A673 (cell line): ENCODE data around the gene UBL5. TPM values are rescaled to one million over a fixed set of nuclear protein-coding genes. Genes with fewer than 3 reads are reported as not detected.

Source experiments
- BruUV-seq: library from RNA; stranded (reverse); fragments of 400-500 nt; replicated peaks from 2 replicates; lab custom pipeline; 2021; lab: Mats Ljungman, UMichigan
- CTCF ChIA-PET: fragments of 300-600 bp; sonication (Branson Sonifier 250); formaldehyde crosslinking; loops from one replicate; lab custom pipeline; 2022; ENCODE audit warnings: antibody characterized with exemption; lab: Charles Lee
- POLR2A ChIA-PET: fragments of 300-600 bp; sonication (Branson Sonifier 250); formaldehyde crosslinking; loops from one replicate; lab custom pipeline; 2022; ENCODE audit warnings: antibody characterized with exemption; ENCODE audit not compliant: low non-redundant PET; lab: Charles Lee
- DNase-seq: peaks from one replicate; pipeline ENCODE4 v3.0.0-alpha.2; 2015; ENCODE audit warnings: low spot score
- H3K27ac ChIP-seq: fragments of 200-600 bp; sonication (generic); 2 replicates; pipeline ENCODE4 v1.5.1; 2016; ENCODE audit warnings: mixed run types, low read depth, mild to moderate bottlenecking, mixed read lengths, antibody characterized with exemption, low read length; ENCODE audit not compliant: poor library complexity, severe bottlenecking
- H3K27me3 ChIP-seq: fragments of 200-600 bp; sonication (generic); replicated peaks from 2 replicates; pipeline ENCODE4 v1.6.1; 2017; ENCODE audit warnings: mixed run types, low read depth, mild to moderate bottlenecking, mixed read lengths, antibody characterized with exemption, low read length; ENCODE audit not compliant: insufficient read depth, poor library complexity
- H3K36me3 ChIP-seq: fragments of 200-600 bp; sonication (generic); 2 replicates; pipeline ENCODE4 v1.6.1; 2016; ENCODE audit warnings: mixed run types, mild to moderate bottlenecking, mixed read lengths, antibody characterized with exemption, low read length; ENCODE audit not compliant: insufficient read depth, poor library complexity, severe bottlenecking
- H3K4me1 ChIP-seq: fragments of 200-600 bp; sonication (generic); 2 replicates; pipeline ENCODE4 v1.6.1; 2017; ENCODE audit warnings: mixed run types, mild to moderate bottlenecking, mixed read lengths, antibody characterized with exemption, low read length; ENCODE audit not compliant: insufficient read depth, poor library complexity, severe bottlenecking
- H3K4me3 ChIP-seq: fragments of 200-600 bp; sonication (generic); 2 replicates; pipeline ENCODE4 v1.5.1; 2016; ENCODE audit warnings: low read depth, mixed run types, mild to moderate bottlenecking, mixed read lengths, low read length; ENCODE audit not compliant: poor library complexity, severe bottlenecking
- H3K9me3 ChIP-seq: fragments of 200-600 bp; sonication (generic); 2 replicates; pipeline ENCODE4 v1.6.1; 2016; ENCODE audit warnings: mixed run types, low read depth, mild to moderate bottlenecking, mixed read lengths, antibody characterized with exemption, low read length; ENCODE audit not compliant: poor library complexity, severe bottlenecking
- EZH2 ChIP-seq: fragments of 200-600 bp; sonication (generic); IDR thresholded peaks from 2 replicates; pipeline ENCODE4 v1.6.1; 2017; ENCODE audit warnings: borderline replicate concordance, low read depth, mild to moderate bottlenecking, mixed read lengths, antibody characterized with exemption, low read length; ENCODE audit not compliant: poor library complexity, severe bottlenecking
- intact Hi-C: fragments of 100-400 bp; cut with micrococcal nuclease; formaldehyde crosslinking; loops from one replicate; pipeline ENCODE4 v1.10.0; 2022; ENCODE audit not compliant: unreplicated experiment
- total RNA-seq: library from RNA; stranded (reverse); gene quantifications from 2 replicates; pipeline ENCODE4 v1.2.3, GENCODE V29; 2021
- TF ChIP-seq, protein P1 (sequence below): fragments of 300-800, 200-600 bp; sonication (generic); conservative IDR thresholded peaks from 2 replicates; pipeline ENCODE4 v1.5.1; 2017; ENCODE audit warnings: low read depth, mild to moderate bottlenecking, antibody characterized with exemption, low read length, moderate library complexity, mixed read lengths

UBL5 gene
- total RNA-seq, 1 experiment from 2014 or later = 383 TPM

DNA sequence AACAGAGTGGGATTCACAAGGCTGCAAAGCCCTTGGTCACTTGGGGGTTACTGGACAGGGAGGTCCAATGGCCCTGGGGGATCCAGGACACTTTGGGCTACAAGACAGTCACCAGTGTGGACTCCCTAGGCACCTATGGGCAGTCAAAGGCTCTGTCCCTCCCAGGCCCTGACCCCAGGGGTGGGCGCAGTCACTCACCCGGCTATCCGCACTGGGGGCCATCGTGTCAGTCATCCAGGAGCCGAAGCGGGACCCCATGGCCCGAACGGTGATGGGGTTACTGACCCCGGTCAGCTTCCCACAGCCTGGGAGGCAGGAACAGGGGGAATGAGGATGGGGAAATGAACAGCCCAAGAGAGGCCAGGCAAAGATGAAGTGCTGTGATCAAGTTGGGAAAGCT, 28.9 kb downstream of the UBL5 start:
- intact Hi-C loops = loop anchor here (10.0 kb wide), 1 partner anchor 158 kb away; the partner anchor contains the start of genes COL5A3 and RDH8
- DNase-seq = no peak
- no peak overlapping the region for H3K27ac ChIP-seq
- no peaks in the 10 kb centered on the region for H3K4me1 ChIP-seq
- no peaks in the 10 kb centered on the region for H3K9me3 ChIP-seq
- POLR2A ChIA-PET = no interaction called here
- H3K4me3 ChIP-seq = no peak overlapping the region
- CTCF ChIA-PET = no interaction called here
- TF ChIP-seq, protein P1, sequence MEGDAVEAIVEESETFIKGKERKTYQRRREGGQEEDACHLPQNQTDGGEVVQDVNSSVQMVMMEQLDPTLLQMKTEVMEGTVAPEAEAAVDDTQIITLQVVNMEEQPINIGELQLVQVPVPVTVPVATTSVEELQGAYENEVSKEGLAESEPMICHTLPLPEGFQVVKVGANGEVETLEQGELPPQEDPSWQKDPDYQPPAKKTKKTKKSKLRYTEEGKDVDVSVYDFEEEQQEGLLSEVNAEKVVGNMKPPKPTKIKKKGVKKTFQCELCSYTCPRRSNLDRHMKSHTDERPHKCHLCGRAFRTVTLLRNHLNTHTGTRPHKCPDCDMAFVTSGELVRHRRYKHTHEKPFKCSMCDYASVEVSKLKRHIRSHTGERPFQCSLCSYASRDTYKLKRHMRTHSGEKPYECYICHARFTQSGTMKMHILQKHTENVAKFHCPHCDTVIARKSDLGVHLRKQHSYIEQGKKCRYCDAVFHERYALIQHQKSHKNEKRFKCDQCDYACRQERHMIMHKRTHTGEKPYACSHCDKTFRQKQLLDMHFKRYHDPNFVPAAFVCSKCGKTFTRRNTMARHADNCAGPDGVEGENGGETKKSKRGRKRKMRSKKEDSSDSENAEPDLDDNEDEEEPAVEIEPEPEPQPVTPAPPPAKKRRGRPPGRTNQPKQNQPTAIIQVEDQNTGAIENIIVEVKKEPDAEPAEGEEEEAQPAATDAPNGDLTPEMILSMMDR = no peak
- no peak for TF ChIP-seq EZH2
- H3K36me3 ChIP-seq = peaks cover 16% of the 10 kb centered on the region
- BruUV-seq = no TSS peak
- H3K27me3 ChIP-seq = no peaks in the 10 kb centered on the region

DNA sequence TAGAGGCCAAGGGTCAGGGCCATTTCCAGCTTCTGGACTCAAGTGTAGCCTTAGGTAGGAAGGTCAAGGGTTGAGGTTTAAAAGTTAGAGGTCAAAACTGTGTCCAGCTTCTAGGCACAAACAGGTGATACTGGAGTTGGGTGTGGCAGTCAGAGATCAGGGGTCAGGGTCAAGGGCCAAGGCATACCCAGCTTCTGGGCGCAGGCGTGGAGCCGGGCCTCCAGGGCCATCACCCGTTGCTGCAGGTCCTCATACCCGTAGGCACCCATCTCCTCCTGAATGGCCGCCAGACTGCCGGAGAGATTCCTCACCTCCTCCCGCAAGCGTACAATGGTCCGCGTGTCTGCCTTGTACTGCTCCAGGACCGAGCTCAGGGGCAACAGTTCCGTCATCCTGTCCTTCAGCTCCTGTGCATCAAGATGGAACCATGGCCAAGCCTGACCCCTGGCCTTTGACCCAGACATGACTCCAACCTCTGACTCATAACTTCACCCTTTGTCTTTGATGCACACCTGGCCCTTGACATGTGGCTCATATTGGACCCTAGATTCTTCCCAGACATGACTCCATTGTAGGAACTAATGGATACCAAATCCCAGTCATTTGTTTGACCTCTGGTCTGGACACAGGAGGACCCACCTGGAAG, 29.5 kb downstream of the UBL5 start:
- Histone ChIP-seq H3K4me1 (no peaks in the 10 kb centered on the region), H3K36me3 (peaks cover 16% of the 10 kb centered on the region), H3K27me3 (no peaks in the 10 kb centered on the region), H3K4me3 (no peak overlapping the region), H3K27ac (no peak overlapping the region), H3K9me3 (no peaks in the 10 kb centered on the region)
- ChIA-PET CTCF (no interaction called here), POLR2A (no interaction called here)
- no peak for DNase-seq
- TF ChIP-seq, protein P1 = no peak
- no peak for TF ChIP-seq EZH2
- intact Hi-C loops = loop anchor here (10.0 kb wide), 1 partner anchor 158 kb away; the partner anchor contains the start of genes COL5A3 and RDH8
- BruUV-seq = no TSS peak

DNA sequence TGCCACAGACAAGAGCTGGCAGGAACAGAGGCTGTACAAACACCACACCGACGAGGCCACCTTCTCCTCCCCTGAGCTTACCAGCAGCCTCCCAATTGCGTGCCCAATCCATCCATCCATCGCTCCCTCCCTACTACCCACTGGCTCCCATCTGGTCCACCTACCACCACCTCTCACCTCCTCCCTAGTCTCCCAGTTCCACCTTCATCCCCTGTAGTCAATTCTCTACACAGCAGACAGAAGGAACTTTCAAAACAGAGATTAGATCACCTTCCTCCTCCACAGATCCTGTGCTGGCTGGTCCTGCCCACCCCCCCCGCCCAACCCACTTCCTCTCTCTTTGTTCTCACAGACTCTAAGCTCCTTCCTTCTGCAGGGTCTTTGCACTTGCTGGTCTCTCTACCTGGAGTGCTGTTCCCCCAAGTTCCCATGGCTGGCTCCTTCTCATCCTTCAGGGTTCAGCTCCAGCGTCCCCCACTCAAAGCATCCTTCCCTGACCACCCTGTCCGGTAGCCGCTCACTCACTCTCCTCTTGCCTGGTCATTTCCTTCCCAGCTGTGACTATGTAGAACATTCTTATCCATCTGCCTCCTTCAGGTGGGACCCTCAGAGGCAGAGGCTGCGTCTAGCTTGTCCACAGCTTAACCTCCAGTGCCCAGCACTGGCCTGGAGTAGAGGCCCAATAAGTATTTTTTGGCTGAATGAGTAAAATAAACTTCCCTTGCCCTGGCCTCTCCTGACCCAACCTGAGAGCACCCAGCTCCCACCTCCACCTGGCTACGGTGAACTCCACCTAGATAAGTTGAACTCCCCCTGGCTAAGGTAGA, 30.4 kb downstream of the UBL5 start:
- TF ChIP-seq, protein P1 = no peak
- TF ChIP-seq EZH2 = no peak
- Histone ChIP-seq H3K9me3 (no peaks in the 10 kb centered on the region), H3K4me1 (no peaks in the 10 kb centered on the region), H3K27ac (no peak overlapping the region), H3K36me3 (peaks cover 16% of the 10 kb centered on the region), H3K27me3 (no peaks in the 10 kb centered on the region), H3K4me3 (no peak overlapping the region)
- BruUV-seq = no TSS peak
- POLR2A ChIA-PET = interaction anchor here (0.5 kb wide), 1 partner anchor 23 kb away, joined by 5 read pairs; no protein-coding TSS in a partner anchor
- CTCF ChIA-PET = no interaction called here
- intact Hi-C loops = loop anchor here (10.0 kb wide), 1 partner anchor 157 kb away; the partner anchor contains the start of genes COL5A3 and RDH8
- no peak for DNase-seq
